GM15510 (cell line): Measurements from ENCODE around the gene SLC23A3.

Experiments used
- POLR2A ChIP-seq: IDR thresholded peaks from 3 replicates; pipeline ENCODE4 v1.6.1; 2011; ENCODE audit warnings: borderline replicate concordance; ENCODE audit not compliant: insufficient read length; ENCODE audit errors: extremely low read depth

Gene SLC23A3

GRCh38 chr2:219169930-219170654, at the start of gene SLC23A3:
Gene SLC23A3 (minus strand): TSS chr2:219170029. CDS start chr2:219169984, 45 bp downstream.
- TF ChIP-seq POLR2A = no peak

- TF ChIP-seq POLR2A = peak; percentile 89
Measured at GRCh38 chr2:219218732-219219701, 49.2 kb upstream of the SLC23A3 start, which contains the start of gene ABCB6. Gene ABCB6 (minus strand): TSS chr2:219218958. CDS start chr2:219218673, 285 bp downstream.

GRCh38 chr2:219218217-219218731, 48.4 kb upstream of the SLC23A3 start:
- TF ChIP-seq POLR2A = no peak

- TF ChIP-seq POLR2A = no peak
Measured at GRCh38 chr2:219216535-219216915, 46.7 kb upstream of the SLC23A3 start.

- TF ChIP-seq POLR2A = no peak
Measured at GRCh38 chr2:219215871-219216534, 46.2 kb upstream of the SLC23A3 start.

GRCh38 chr2:219214786-219215185, 45.0 kb upstream of the SLC23A3 start:
- TF ChIP-seq POLR2A = no peak

- no peak for TF ChIP-seq POLR2A
Measured at GRCh38 chr2:219214141-219214540, 44.3 kb upstream of the SLC23A3 start.

- no peak for TF ChIP-seq POLR2A
Measured at GRCh38 chr2:219213486-219214071, 43.8 kb upstream of the SLC23A3 start.

- TF ChIP-seq POLR2A = no peak
Measured at GRCh38 chr2:219213026-219213415, 43.2 kb upstream of the SLC23A3 start.

GRCh38 chr2:219210886-219211362, 41.1 kb upstream of the SLC23A3 start:
- no peak for TF ChIP-seq POLR2A

GRCh38 chr2:219210196-219210885, 40.5 kb upstream of the SLC23A3 start:
- no peak for TF ChIP-seq POLR2A

- no peak for TF ChIP-seq POLR2A
Measured at GRCh38 chr2:219209236-219210195, 39.7 kb upstream of the SLC23A3 start.
